HG02798 (cell line): ENCODE measurements around the gene SLC41A3.
"Not testable (repeated sequence)": the region's sequence is repeated elsewhere in the genome, so short reads cannot be mapped to it uniquely, and the experiment has no call there.

Source experiments
- ATAC-seq: cut with Tn5 transposase; IDR thresholded peaks from one replicate; pipeline ENCODE4 v1.9.1; 2021; ENCODE audit warnings: mild to moderate bottlenecking; ENCODE audit not compliant: unreplicated experiment, poor library complexity

Gene SLC41A3

GRCh38 chr3:126084768-126085180 lies 850 bp upstream of the SLC41A3 start:
- ATAC-seq, result no peak

- ATAC-seq, result peak; percentile 41
Observed at GRCh38 chr3:126083511-126083912, 412 bp downstream of the SLC41A3 start.

GRCh38 chr3:126083138-126083445 lies 832 bp downstream of the SLC41A3 start:
- no peak for ATAC-seq

GRCh38 chr3:126082362-126083137 lies 1.4 kb downstream of the SLC41A3 start:
- ATAC-seq, result no peak

GRCh38 chr3:126081618-126082361 lies 2.1 kb downstream of the SLC41A3 start:
- no peak for ATAC-seq

GRCh38 chr3:126080970-126081369 lies 3.0 kb downstream of the SLC41A3 start:
- ATAC-seq, result no peak

GRCh38 chr3:126078866-126079265 lies 5.1 kb downstream of the SLC41A3 start:
- no peak for ATAC-seq

- ATAC-seq, result no peak
Observed at GRCh38 chr3:126077754-126078153, 6.2 kb downstream of the SLC41A3 start.

GRCh38 chr3:126076140-126076539 lies 7.8 kb downstream of the SLC41A3 start:
- ATAC-seq, result no peak

GRCh38 chr3:126070146-126070545 lies 13.8 kb downstream of the SLC41A3 start:
- ATAC-seq, result no peak

- ATAC-seq, result no peak
Observed at GRCh38 chr3:126067959-126068358, 16.0 kb downstream of the SLC41A3 start.

GRCh38 chr3:126066676-126067075 lies 17.2 kb downstream of the SLC41A3 start:
- not testable (repeated sequence) for ATAC-seq

GRCh38 chr3:126065876-126066275 lies 18.0 kb downstream of the SLC41A3 start:
- no peak for ATAC-seq

GRCh38 chr3:126064627-126065258 lies 19.2 kb downstream of the SLC41A3 start:
- ATAC-seq, result no peak

- no peak for ATAC-seq
Observed at GRCh38 chr3:126063358-126063965, 20.5 kb downstream of the SLC41A3 start.

- ATAC-seq, result no peak
Observed at GRCh38 chr3:126061301-126062032, 22.5 kb downstream of the SLC41A3 start.

- ATAC-seq, result no peak
Observed at GRCh38 chr3:126060613-126061145, 23.2 kb downstream of the SLC41A3 start.

GRCh38 chr3:126058666-126059065 lies 25.3 kb downstream of the SLC41A3 start:
- ATAC-seq, result no peak

GRCh38 chr3:126057936-126058335 lies 26.0 kb downstream of the SLC41A3 start:
- no peak for ATAC-seq

GRCh38 chr3:126057501-126057819 lies 26.5 kb downstream of the SLC41A3 start:
- ATAC-seq, result no peak
